Measurements from ENCODE around the gene MARCKSL1.

Gene MARCKSL1

DNA sequence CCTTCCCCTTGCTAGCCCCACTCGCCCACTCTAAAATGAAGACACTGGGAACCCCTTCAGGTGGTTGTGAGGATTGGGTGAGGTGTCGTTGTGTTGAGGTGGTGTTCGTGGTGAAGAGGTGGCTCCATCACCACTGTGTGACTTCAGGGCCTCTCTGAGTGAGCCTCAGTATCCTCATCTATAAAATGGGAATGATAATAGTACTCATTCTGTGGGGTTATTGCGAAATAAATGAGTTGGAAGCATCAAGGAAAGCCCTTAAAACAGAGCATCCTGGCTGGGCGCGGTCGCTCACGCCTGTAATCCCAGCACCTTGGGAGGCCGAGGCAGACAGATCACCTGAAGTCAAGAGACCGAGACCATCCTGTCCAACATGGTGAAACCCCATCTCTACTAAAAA is 6.7 kb upstream of the MARCKSL1 start:
- no peak for DNase-seq (ENCODE audit: extremely low spot score)
- CTCF ChIA-PET, result no interaction called here
- POLR2A ChIA-PET, result no interaction called here
- no peak for TF ChIP-seq ZNF384 (IDR thresholded peaks at IDR 0.05)
- TF ChIP-seq L3MBTL2 (conservative IDR thresholded peaks at IDR 0.05), result no peak
- no peak for TF ChIP-seq FOXA1 (IDR thresholded peaks at IDR 0.05)
- no peak for TF ChIP-seq CTBP1 (IDR thresholded peaks at IDR 0.05; ENCODE audit: borderline replicate concordance)
- TF ChIP-seq LEF1 (IDR thresholded peaks at IDR 0.05; ENCODE audit: borderline replicate concordance), result no peak
- no peak for TF ChIP-seq SP1 (IDR thresholded peaks at IDR 0.05)
- no peak for TF ChIP-seq ELF4 (IDR thresholded peaks at IDR 0.05)
- no peak for TF ChIP-seq TARDBP (IDR thresholded peaks at IDR 0.05)
- no peak for TF ChIP-seq SUZ12 (IDR thresholded peaks at IDR 0.05)
- TF ChIP-seq HDGF (IDR thresholded peaks at IDR 0.05; ENCODE audit: borderline replicate concordance), result no peak
- no peak for TF ChIP-seq BHLHE40 (IDR thresholded peaks at IDR 0.05; ENCODE audit: borderline replicate concordance)

- TF ChIP-seq HDGF (IDR thresholded peaks at IDR 0.05; ENCODE audit: borderline replicate concordance), result no peak
- DNase-seq (ENCODE audit: extremely low spot score), result no peak
- ChIA-PET CTCF (no interaction called here), POLR2A (interaction anchor here (1.3 kb wide), 1 partner anchor 9 kb away, joined by 5 read pairs; no protein-coding TSS in a partner anchor)
Observed at GRCh38 chr1:32341971-32342370, 5.9 kb upstream of the MARCKSL1 start.

DNA sequence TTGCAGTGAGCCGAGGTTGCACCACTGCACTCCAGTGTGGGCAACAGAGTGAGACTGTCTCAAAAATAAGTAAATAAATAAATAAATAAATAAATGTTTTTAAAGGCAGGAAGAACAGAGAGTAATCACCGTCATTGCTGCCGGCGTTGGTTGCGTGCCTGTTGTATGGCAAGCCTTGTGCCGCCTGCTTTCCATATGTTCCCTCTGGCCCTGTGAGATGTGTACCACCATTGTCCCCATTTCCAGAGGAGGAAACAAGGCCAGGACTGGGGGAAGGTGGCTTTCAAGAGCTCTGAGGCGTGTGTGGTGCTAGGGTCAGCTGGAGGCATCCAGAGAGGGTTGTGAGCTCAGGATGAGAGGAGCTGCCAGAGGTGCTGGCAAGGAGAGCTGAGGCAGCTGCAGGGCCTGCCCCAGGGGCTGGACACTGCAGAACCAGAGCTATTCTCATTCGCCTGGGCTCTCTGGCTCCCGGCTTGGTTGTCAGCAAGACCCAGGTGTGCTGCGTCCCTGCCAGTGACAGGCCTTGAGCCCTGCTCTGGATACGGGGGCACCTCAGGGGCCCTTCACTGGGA is 5.2 kb upstream of the MARCKSL1 start:
- no peak for DNase-seq (ENCODE audit: extremely low spot score)
- ChIA-PET POLR2A (interaction anchor here (1.3 kb wide), 1 partner anchor 9 kb away, joined by 5 read pairs; no protein-coding TSS in a partner anchor), CTCF (no interaction called here)
- TF ChIP-seq SP1 (IDR thresholded peaks at IDR 0.05), result no peak
- TF ChIP-seq ELF4 (IDR thresholded peaks at IDR 0.05), result no peak
- TF ChIP-seq, protein P1, sequence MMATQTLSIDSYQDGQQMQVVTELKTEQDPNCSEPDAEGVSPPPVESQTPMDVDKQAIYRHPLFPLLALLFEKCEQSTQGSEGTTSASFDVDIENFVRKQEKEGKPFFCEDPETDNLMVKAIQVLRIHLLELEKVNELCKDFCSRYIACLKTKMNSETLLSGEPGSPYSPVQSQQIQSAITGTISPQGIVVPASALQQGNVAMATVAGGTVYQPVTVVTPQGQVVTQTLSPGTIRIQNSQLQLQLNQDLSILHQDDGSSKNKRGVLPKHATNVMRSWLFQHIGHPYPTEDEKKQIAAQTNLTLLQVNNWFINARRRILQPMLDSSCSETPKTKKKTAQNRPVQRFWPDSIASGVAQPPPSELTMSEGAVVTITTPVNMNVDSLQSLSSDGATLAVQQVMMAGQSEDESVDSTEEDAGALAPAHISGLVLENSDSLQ (IDR thresholded peaks at IDR 0.05), result no peak
- no peak for TF ChIP-seq NFRKB (IDR thresholded peaks at IDR 0.05)
- no peak for TF ChIP-seq TARDBP (IDR thresholded peaks at IDR 0.05)
- TF ChIP-seq LEF1 (IDR thresholded peaks at IDR 0.05; ENCODE audit: borderline replicate concordance), result no peak
- TF ChIP-seq FOXK2 (IDR thresholded peaks at IDR 0.05), result no peak
- TF ChIP-seq ARNT (IDR thresholded peaks at IDR 0.05), result no peak
- TF ChIP-seq FOXM1 (IDR thresholded peaks at IDR 0.05; ENCODE audit: borderline replicate concordance), result no peak
- no peak for TF ChIP-seq SUZ12 (IDR thresholded peaks at IDR 0.05)
- TF ChIP-seq FOXA1 (IDR thresholded peaks at IDR 0.05), result no peak
- TF ChIP-seq HDGF (IDR thresholded peaks at IDR 0.05; ENCODE audit: borderline replicate concordance), result no peak
- TF ChIP-seq BHLHE40 (IDR thresholded peaks at IDR 0.05; ENCODE audit: borderline replicate concordance), result no peak
- TF ChIP-seq L3MBTL2 (conservative IDR thresholded peaks at IDR 0.05), result no peak
- TF ChIP-seq CTBP1 (IDR thresholded peaks at IDR 0.05; ENCODE audit: borderline replicate concordance), result no peak
- no peak for TF ChIP-seq ZNF384 (IDR thresholded peaks at IDR 0.05)

DNA sequence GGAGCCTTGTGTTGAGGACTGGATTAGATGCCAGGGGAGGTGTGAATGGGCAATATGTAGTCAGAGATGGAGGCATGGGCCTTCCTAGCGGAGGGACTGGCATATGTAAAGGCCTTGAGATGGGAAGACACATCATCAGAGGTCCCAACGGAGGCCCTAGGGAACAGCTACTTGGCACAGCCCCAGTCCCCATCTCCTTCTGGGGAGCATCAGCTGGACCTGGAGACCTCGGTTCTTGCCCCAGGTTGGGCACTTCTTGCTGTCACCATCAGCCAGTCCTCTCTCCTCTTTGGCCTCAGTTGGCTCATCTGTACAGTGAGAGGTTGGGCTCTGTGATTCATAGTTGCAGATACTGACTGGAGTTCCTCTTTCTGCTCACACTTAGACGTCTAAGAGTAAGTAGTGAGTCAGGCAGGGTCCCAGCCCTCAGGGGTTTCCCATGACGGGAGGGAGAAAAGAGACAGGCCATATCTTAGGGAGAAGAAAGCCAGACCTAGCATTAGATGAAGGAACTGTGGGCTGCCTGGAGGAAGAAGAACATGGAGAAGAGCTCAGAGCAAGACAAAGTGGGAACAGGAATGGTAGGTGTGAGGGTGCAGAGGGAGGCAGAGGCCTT is 3.4 kb upstream of the MARCKSL1 start:
- DNase-seq (ENCODE audit: extremely low spot score), result no peak
- TF ChIP-seq ELF4 (IDR thresholded peaks at IDR 0.05), result no peak
- TF ChIP-seq SP1 (IDR thresholded peaks at IDR 0.05), result no peak
- TF ChIP-seq FOXK2 (IDR thresholded peaks at IDR 0.05), result no peak
- no peak for TF ChIP-seq SUZ12 (IDR thresholded peaks at IDR 0.05)
- TF ChIP-seq NFRKB (IDR thresholded peaks at IDR 0.05), result no peak
- TF ChIP-seq HDGF (IDR thresholded peaks at IDR 0.05; ENCODE audit: borderline replicate concordance), result no peak
- no peak for TF ChIP-seq ZNF384 (IDR thresholded peaks at IDR 0.05)
- TF ChIP-seq FOXM1 (IDR thresholded peaks at IDR 0.05; ENCODE audit: borderline replicate concordance), result no peak
- no peak for TF ChIP-seq BHLHE40 (IDR thresholded peaks at IDR 0.05; ENCODE audit: borderline replicate concordance)
- TF ChIP-seq ARNT (IDR thresholded peaks at IDR 0.05), result no peak
- TF ChIP-seq TARDBP (IDR thresholded peaks at IDR 0.05), result no peak
- TF ChIP-seq CTBP1 (IDR thresholded peaks at IDR 0.05; ENCODE audit: borderline replicate concordance), result no peak
- no peak for TF ChIP-seq FOXA1 (IDR thresholded peaks at IDR 0.05)
- no peak for TF ChIP-seq L3MBTL2 (conservative IDR thresholded peaks at IDR 0.05)
- ChIA-PET CTCF (no interaction called here), POLR2A (no interaction called here)

GRCh38 chr1:32338637-32339145 is 2.7 kb upstream of the MARCKSL1 start:
- ChIA-PET CTCF (no interaction called here), POLR2A (no interaction called here)
- no peak for DNase-seq (ENCODE audit: extremely low spot score)
- TF ChIP-seq SUZ12 (IDR thresholded peaks at IDR 0.05) (no peak), FOXA1 (IDR thresholded peaks at IDR 0.05) (no peak), ARNT (IDR thresholded peaks at IDR 0.05) (no peak), LEF1 (IDR thresholded peaks at IDR 0.05; ENCODE audit: borderline replicate concordance) (no peak), FOXM1 (IDR thresholded peaks at IDR 0.05; ENCODE audit: borderline replicate concordance) (no peak)
- TF ChIP-seq, protein P1 (IDR thresholded peaks at IDR 0.05), result no peak

DNA sequence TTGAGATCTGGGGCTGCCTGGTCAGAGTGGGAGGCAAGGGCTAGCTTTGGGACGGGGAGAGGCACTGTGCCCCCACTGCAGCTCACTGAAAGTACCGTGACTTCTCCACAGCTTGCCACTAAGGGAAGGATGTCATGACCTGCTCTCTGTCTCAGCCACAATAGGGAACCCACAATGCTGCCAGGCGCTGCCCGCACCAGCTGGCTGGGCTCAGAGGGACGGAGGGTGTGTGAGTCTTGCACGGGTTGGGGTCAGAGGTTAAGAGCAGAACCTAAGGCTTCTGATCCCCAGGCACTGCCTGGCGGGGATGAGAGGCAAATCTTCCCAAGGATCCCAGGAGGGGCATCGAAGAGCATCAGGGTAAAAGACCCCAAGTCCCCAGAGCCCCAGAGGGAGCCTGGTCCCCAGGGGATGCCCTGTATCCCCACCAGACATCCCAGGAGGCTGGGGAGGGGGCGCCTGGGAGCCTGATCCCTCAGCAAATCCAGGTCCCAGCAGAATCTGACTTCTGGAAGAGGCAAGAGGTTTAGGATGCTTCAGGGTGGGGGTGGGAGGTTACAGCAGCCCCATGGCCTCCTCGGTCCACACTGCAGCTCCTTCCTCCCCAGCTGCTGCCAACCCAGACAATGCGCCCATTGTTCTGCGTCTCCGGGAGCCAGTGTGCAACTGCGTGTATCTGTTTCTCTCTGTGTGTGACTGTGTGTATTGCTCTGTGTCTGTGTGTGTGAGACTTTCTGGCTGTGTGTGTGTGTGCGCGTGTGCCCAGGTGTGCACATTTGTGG is 2.0 kb upstream of the MARCKSL1 start:
- CTCF ChIA-PET, result no interaction called here
- DNase-seq (ENCODE audit: extremely low spot score), result no peak
- POLR2A ChIA-PET, result no interaction called here
- TF ChIP-seq L3MBTL2 (conservative IDR thresholded peaks at IDR 0.05) (no peak), ZNF384 (IDR thresholded peaks at IDR 0.05) (no peak), LEF1 (IDR thresholded peaks at IDR 0.05; ENCODE audit: borderline replicate concordance) (no peak), FOXM1 (IDR thresholded peaks at IDR 0.05; ENCODE audit: borderline replicate concordance) (no peak), ARNT (IDR thresholded peaks at IDR 0.05) (no peak), HDGF (IDR thresholded peaks at IDR 0.05; ENCODE audit: borderline replicate concordance) (no peak), FOXA1 (IDR thresholded peaks at IDR 0.05) (no peak), TARDBP (IDR thresholded peaks at IDR 0.05) (no peak), CTBP1 (IDR thresholded peaks at IDR 0.05; ENCODE audit: borderline replicate concordance) (no peak), FOXK2 (IDR thresholded peaks at IDR 0.05) (no peak), ELF4 (IDR thresholded peaks at IDR 0.05) (no peak), SP1 (IDR thresholded peaks at IDR 0.05) (no peak), NFRKB (IDR thresholded peaks at IDR 0.05) (no peak), SUZ12 (IDR thresholded peaks at IDR 0.05) (no peak), BHLHE40 (IDR thresholded peaks at IDR 0.05; ENCODE audit: borderline replicate concordance) (no peak)
- TF ChIP-seq, protein P1 (IDR thresholded peaks at IDR 0.05), result no peak

Measured in HEK293T (cell line).